Activated T-cell treated with anti-CD3 and anti-CD28 coated beads for 48 hours (primary cell): ENCODE measurements around the gene CAMTA1.

Experiments
- DNase-seq: peaks from one replicate; pipeline ENCODE4 v3.0.0-alpha.2; 2020; ENCODE audit warnings: low read depth

The CAMTA1 gene

DNA sequence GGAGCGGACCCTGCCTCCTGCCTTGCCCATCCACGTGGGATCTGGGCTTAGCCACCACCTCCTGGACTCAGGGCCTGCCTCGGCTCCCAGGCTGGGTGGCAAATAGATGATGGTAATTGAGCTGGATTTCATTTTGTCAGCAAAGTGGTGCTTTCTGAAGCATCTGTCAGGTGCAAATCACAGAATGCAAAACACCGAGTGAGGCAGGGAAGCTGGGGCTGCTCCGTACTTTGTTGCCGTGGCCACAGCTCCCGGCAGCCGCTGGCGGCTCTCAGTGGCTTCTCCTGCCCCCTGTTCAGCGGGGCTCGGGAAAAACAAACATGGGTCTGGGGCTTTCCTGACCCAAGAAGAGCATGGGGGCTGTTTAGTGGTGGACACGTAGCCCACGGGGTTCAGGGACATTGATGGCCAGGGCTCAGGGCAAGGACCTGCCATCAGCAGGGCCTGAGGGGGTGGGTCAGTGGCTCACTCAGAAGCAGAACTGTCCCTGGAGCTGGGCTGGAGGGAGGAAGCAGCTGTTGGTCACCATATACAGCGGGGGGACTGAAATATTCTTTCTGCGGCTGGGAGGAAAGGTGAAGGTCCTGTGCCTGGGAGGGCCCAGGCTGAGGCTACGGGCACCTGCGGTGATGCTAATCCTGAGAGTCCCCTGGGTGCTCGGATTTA lies 855.8 kb downstream of the CAMTA1 start:
- DNase-seq: no peak

DNA sequence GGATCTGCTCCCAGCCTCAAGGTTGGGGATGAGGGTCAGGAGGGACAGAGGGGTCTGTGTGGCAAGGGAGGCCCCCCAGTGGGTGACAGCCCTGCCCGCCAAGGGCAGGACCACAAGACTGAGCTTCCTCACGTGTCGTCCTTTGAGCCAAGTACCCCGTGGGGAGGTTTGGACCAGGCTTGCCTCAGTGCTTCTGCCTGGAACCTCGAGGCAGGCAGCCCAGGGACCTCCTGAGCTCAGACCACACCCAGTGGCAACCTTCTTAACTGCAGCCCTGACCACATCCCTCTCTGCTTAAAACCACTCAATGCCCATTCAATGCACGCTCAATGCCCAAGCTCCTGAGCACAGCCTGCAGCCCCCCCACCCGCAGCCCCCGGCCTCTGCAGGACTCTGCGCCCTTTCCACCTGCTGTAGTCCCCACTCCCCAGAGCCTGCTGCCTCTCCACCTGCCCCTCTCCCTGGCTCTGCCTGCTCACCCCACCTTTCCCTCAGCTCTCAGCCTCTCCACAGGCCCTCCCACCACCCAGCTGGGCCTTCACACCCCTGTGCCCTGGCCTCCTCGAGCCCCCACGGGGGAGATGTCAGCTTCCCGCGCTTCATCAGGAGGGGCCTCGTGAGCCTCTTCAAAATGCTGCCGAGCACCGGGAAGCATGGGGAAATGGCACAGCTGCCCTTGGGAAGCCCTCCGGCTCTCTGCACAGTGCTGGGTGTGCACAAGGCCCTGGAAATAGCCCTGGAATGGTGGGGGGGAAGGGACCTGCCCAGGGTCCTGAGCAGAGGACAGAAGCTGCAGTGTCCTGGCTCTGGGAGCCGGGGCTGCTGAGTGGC lies 856.5 kb downstream of the CAMTA1 start:
- DNase-seq: no peak

DNA sequence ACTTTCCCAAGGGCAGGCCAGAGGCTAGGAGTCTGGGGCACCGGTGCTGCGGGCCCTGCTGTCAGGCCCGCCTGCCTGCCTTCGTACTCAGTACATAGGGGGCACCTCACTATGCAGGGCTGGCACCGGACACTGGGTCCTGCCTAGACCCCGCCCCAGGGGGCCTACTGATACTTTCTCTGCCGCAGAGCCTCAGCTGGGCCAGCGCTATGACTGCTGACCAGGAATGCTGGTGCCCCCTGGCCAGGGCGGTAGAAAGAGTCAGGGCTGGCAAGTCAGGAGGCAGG lies 857.1 kb downstream of the CAMTA1 start:
- no peak for DNase-seq

DNA sequence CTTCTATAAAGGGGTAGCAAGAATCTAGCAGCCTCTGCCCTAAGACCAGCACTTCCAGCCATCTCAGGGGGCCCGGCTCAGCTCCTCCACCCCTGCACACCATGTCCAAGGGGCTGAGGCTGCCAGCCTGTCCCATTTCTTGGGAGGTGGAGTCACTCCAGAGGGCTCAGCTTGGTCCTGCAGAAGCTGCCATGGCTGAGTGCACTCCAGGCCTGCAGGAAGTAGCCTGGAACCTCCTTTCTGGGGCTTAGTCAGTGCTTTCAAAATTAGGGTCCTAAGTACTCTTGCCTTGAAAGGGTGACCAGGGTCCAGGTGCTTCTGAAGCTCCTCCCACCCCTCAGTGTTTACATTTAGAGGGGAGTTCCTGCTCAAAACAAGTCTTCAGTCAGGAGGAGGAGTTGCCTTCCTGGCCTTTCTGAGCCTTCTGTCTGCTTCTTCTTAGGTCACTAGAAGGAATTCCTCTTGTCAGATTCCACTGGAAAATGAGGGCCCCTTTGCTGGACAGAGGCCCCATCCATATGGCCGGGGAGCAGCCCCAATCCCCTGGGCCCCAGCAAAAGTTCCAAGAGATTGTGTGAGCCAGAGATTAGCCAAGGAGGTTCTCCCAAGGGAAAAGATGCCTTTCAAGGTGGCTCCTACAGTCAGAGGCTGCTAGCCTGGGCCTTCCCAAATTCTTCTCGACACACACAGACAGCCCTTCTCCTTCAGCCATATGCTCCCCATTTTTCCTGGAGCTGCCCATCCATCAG lies 857.7 kb downstream of the CAMTA1 start:
- DNase-seq: no peak

DNA sequence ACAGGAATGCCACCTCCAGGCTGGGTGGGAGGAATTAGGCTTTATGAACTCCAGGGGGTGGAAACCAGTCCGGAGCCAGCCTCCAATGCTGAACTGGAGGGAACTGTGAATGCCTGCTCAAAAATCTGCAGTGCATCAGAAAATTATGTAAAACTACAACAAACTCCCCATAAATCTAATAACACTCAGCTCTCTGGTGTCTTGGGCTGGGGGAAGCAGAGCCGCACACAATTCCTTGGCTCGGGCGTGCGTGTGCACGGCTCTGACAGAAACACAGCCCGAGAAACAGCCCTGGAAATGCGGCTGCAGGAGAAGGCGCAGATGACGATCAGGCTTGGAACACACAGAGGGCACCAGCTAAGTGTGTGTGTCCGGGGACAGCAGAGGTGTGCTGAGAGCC lies 858.3 kb downstream of the CAMTA1 start:
- no peak for DNase-seq

DNA sequence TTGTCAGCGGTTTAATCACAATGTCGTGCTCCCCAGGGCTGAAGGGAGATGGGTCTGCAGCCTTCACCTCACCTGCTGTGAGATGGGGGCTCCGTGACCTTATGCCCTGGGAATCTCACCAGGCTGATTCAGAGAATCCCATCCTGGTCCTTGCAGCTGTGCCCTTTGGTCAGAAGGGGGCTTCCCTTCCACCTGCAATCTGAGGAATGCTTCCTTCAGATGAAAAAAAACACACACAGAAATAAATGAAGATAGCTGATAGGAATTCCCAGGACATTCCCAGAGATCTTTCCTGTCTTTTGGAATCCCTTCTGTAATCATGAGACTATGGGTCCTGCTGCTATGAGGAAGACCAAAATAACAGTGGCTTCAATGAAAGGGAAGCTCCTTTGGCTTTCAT lies 858.8 kb downstream of the CAMTA1 start:
- DNase-seq: no peak

DNA sequence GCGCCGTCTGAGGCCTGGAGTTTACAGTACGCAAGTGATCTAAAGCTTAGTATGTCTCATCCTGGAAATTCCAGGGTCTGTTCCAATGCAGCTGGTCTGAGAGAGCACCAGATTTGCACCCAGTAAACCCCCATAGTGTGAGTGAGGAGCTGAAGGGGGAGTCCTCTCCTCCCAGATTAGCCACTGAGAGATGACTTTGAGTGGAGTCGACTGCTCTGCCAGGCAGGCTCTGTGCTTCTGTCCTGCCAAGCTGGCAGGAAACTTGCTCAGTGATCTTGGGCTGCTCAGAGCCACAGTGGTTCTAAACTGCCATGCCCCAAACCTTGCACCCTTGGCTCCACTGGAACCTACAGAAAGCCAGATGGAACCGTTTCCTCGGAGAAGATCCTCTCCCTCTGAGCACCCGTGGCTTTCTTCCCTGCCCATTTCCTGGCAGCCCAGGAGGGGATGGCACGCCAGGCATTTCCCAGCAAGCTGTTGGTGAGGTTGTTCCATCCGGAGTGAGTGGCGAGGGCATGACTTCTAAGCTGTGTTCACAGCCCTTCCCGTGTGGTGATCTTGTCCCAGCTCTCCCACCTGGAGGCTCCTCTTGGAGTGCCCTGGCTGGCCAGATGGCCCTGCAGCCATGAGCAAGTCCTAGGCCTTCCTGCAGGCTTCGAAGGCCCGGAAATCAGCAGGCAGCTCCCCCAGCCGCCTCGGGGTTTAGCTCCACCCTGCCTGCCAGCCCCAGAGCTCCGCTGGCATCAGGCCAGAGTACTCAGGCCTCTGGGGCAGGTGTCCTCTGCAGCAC lies 859.9 kb downstream of the CAMTA1 start:
- DNase-seq: no peak

DNA sequence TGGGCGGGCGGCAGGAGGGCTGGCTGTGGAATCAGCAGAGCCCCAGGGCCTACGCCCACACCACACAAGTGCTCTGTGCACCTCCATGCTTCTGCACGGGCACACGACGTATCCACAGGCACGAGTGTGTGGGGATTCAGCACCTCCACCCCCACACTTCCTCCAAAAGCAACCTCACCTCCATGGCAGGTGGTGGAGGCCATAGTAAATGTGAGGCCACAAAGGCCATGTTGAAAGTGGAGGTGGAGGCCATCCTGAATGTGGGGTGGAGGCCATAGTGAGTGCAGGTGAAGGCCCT lies 860.4 kb downstream of the CAMTA1 start:
- DNase-seq: no peak

DNA sequence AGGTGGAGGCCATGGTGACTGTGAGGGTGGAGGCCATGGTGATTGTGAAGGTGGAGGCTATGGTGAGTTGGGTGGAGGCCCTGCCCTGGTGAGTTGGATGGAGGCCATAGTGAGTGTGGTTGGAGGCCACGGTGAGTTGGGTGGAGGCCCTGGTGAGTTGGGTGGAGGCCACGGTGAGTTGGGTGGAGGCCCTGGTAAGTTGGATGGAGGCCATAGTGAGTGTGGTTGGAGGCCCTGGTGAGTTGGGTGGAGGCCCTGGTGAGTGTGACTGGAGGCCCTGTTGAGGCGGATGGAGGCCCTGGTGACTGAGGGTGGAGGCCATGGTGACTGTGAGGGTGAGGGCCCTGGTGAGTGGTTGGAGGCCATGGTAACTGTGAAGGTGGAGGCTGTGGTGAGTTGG lies 860.9 kb downstream of the CAMTA1 start:
- no peak for DNase-seq

DNA sequence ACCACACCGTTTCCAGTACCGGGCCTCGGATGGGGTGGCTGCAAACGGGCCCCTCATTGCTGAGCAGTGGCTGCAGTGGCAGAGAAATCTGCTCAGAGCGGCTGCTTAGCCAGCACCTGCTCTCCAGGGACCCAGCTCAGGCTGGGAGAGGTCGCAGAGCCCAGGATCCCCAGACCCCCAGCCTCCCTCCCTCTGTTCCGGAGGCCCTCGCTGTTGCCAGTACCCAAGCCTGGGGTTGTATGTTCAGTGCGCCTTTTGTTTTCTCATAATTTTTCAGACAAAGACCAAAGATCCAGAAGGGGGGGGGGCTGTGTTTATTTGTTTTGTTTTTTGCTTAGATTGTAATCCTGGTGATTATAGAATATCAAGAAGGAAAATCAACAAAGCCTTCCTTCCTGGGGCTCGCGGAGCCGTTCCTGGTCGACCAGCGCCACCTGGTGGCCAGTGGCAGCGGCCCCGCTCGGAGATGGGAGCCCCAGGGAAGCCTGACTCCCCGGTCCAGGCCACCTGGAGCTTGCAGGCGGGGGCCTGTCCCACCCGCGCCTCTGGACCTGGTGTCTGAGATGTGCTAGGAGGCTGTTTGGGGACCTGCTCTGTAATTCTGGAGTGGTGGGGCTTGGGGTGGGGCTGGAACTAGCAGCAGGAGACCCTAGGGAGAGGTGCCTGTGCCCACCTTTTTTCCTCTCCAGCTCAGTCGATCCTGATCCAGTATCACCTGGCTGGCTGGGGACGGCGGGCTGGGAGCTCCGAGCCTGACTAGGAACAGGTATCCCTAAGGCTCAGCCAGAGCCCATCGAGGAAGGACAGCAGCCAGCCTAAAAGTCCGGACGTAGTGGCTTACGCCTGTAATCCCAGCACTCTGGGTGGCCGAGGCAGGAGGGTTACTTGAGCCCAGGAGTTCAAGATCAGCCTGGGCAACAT lies 862.0 kb downstream of the CAMTA1 start:
- DNase-seq: peak; percentile 65

DNA sequence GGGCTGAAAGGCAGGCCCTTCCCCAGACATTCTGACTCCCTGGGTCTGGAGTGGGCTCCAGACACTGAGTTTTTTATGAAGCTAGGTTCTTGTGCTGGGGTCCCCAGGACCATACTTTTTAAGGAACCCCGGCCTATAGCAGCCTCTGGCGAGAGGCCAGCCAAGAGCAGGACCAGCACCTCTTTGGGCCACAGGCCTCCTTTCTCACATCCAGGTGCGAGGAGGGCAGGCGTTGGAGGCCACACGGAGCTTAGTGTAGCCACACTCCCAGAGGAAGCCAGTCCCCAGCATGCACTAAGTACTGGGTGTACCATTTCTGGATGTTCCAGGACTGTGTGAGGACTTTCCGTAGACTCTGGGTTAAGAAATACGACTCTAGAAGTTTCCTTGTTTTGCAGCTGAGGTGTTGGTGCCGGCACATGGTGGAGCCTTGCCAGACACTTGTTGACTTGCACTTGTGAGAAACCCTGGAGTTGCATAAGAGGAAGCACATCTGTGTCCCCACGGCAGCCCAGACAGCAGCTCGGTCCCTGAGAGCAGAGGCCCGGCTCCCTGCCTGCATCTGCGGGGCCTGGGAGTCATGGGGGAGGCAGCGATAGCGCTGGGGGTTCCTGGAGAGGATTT lies 863.6 kb downstream of the CAMTA1 start:
- DNase-seq: no peak

DNA sequence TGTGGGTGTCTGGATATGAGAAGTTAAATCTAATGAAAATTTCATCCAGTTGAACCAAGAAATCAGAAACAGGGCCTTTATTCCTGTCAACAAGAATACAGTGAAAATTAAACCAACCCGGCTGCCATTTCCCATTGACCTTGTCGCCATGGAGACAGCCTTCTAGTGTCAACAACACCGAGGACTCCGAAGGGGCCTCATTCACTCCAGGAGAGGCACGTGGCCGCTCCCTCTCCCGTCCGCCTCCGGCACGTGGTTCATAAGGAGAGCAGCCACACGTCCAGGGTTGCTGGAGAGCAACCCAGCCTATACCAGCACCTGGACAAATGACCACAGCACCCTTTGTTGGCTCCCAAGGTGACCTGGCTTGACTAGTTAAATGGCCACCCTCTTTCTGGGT lies 865.5 kb downstream of the CAMTA1 start:
- DNase-seq: no peak

DNA sequence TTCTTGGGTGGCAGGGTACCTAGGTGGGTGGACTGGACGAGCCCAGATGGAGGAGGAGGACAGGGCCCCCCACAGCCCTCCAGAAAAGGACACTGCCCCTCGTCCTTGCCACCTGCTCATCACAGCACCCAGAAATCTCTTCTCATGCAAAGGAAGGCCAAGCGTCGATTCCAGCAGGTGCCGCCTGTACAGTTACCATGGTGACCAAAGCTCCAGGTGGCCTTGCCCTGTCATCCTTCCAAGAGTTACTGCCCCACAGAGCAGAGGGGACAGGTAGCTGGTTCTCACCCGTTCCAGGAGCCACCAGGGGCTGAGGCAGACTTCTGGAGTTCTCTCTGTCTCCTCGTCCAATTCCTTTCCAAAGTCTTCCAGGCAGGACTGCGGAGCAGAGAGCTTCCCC lies 865.9 kb downstream of the CAMTA1 start:
- DNase-seq: no peak

DNA sequence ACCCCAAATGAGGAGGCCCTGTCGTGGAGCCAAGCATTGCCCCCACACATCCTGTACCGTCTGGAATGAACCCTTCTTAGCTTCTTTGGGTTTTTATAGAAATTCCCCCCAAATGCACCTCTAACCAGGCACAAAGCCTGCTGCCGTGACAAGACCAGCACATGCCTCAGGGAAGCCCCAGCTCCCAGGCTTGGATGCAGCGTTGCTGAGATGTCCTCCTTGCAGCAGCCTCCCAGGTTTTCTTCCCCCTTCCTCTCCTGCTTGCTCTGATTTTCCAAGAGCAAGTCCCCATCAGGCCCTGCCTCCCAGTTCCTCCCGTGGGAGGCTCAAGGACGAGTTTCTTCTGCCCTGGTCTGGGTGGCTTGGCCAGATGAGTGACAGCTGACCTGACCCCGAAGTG lies 866.8 kb downstream of the CAMTA1 start:
- DNase-seq: no peak

DNA sequence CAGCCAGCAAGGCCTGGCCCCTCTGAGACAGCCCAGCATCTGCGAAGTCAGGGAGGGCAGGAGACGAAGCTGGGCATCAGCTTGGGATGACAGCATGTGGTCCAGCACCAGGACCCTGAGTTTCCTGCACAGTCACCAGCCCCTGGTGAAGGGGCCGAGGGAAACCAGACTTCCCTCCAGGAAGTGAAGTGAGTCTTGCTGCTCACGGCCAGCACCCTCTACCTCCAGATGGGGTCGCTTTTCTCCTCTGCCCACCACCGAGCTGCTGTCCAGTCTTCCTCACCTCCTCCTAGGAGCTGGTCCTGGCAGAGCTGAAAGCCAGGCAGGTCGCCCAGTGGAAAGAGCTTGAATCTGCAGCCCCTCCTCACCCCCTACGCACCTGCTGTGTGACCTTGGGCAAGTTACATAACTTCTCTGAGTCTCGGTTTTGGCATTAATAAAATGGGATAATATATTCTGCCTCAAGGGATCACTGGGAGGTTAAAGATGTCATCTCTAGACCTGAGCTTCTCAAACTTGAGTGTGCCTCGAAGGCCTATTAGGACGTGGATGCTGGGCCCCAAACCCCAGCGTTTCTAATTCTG lies 867.4 kb downstream of the CAMTA1 start:
- DNase-seq: no peak

DNA sequence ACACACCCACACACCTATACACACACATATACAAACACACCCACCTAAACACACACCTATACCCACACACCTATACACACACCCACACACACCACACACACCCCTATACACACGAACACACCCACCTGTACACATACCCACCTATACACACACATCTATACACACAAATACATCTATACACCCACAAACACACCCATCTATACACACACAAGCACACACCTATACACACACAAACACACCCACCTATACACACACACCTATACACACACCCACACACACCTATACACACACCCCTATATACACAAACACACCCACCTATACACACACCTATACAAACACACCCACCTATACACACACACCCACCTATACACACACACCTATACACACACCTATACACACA lies 869.5 kb downstream of the CAMTA1 start:
- no peak for DNase-seq

DNA sequence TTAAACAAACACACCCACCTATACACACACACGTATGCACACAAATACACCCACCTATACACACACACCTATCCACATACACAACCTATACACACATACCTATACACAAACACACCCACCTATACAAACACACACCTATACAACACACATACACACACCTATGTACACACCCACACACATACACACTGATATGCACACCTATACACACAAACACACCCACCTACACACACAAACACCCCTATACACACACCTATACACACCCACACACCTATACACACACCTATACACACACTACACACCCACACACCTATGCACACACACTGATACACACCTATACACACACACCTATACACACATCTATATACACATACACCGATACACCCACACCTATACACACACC lies 870.1 kb downstream of the CAMTA1 start:
- no peak for DNase-seq

DNA sequence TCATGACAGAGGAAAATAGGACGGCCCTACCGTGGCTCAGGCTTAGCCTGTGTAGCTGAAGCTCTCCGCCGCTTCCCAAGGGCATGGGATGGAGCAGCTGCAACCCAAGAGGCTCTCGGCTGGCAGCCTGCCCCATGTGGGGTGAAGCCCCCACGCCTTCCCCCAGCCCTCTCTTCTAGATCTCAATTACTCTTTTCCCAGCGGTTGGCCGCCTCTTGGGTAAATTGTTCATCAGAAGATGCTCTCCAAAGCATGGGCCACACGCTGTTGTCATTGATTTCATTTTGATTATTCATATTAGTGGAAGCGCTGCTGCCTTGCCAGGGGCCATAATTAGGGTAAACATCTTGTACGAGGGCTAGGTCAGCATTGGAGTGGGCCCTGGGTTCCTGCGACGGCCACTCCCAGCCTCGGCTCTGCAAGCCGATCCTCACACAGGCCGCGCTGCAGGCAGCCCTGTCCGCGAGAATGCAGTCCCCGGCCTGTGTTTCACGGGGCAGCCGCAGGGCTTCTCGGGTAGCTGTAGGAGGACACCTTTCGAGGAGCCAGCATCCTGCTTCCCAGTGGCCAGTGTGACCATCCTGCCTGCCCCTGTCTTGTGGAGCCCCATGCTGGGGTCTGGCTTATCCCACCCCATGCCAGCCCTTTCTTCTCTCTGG lies 871.4 kb downstream of the CAMTA1 start:
- DNase-seq: no peak

DNA sequence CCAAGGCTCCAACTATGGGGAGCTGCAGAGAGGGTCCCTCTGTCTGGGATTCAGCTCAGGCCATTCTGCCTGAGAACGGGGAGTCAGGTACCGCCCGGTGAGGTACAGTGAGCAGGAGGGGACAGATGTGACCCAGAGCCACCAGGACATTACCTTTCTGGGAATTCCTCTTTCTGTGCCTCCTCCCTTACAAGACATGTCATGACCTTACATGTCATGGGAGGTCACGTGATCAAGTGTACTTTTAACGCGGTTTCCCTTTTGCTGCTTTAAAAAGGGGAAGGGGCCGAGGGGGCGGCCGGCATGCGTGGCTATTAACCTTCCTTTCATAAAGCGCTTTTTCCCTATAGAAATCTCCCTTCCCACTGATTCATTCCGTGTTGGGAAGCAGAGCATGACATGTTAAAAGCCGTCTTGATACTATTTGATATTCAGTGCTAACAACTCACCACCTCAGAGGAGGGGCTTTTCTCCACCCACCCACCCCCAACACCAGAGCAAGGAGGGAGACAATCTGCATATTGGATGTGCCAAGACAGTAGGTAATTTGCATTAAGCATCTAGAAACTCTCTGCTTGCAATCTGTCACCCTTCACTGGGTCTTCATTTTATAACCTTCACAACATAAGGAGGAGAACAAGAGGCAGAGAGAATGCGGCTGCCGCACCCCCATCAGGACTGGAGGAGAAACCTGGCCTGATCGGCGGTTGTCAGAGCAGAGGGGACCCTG lies 872.2 kb downstream of the CAMTA1 start:
- no peak for DNase-seq

DNA sequence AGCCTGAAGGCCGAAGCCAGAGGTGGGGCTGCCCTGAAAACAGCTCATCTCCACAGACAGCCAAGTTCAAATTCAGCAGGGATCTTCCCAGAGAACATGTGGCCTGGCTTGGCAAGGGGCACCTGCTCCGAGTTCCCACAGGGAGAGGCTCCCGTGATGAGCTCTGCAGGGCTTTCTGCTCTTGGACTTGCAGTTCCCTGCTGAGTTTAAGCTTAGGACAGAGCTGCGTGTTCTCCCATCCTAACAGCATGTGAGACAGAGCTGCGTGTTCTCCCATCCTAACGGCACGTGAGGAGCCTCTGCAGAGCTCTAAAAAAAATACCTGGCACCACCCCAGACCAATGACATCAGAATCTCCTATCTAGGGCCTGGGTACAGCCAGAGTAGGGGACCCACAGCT lies 872.8 kb downstream of the CAMTA1 start:
- DNase-seq: no peak
